Limb (tissue), 2 donors: ENCODE measurements around the gene PADI4.

Experiments
- DNase-seq, 2 donors: peaks; one replicate each; pipeline ENCODE4 v3.0.0-alpha.2; 2016; ENCODE audit errors: extremely low spot score in 2 of 2

The PADI4 gene

GRCh38 chr1:17347769-17348592 is 40.0 kb downstream of the PADI4 start:
- no peak for DNase-seq

- DNase-seq: no peak
These were observed 40.7 kb downstream of the PADI4 start for GRCh38 chr1:17348593-17349234.

DNA sequence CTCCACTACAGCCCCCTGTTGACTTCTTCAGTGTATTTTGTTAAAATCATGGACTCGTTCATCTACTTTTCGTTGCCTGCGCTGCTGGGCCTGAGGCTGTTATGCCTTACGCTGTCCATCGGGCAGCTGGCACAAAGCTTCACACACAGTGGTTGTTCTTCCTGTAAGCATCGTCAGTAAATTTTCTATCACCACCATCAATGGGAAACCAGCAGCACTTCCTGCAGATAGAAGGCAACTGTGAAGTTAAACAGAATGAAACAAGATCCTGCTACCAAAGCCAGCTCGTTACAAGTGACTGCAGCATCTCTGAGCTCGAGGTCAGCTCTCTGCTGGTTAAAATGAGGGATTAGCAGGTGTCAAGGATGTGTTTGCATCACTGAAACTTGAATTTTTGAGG is 42.1 kb downstream of the PADI4 start:
- no peak for DNase-seq

DNA sequence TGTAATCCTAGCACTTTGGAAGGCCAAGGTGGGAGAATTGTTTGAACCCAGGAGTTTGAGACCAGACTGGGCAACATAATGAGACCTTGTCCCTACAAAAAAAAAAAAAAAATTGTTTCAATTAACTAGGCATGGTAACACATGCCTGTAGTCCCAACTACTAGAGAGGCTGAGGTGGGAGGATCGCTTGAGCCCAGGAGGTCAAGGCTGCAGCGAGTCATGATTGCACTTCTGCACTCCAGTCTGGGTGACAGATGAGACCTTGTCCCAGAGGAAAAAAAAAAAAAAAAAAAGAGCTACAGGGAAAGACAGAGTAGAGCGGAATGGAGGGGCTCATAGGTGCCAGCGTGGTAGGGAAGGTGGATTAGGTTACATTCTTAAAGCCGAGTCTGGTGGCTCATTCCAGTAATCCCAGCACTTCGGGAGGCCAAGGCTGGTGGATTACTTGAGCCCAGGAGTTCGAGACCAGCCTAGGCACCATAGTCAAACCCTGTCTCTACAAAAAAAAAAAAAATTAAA is 43.0 kb downstream of the PADI4 start:
- no peak for DNase-seq

DNA sequence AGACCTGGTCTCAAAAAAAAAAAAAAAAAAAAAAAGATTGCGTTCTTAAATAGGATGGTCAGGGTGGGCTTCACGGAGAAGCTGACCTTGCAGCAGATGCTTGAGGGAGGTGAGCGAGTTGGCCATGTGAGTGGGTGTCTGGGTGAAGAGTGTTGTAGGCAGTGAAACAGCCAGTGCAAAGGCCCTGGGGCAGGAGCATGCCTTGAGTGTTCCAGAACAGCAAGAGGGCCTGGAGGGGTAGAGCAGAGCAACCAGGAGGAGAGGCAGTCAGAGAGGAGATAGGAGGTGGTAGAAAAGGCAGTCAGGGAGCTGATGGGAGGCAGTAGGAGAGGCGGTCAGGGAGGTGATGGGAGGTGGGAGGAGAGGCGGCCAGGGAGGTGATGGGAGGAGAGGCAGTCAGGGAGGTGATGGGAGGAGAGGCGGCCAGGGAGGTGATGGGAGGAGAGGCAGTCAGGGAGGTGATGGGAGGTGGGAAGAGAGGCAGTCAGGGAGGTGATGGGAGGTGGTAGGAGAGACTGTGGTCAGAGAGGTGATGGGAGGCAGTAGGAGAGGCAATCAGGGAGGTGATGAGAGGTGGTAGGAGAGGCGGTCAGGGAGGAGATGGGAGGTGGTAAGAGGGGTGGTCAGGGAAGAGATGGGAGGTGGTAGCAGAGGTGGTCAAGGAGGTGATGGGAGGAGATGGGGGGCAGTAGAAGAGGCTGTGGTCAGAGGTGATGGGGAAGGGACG is 43.8 kb downstream of the PADI4 start:
- DNase-seq: no peak

GRCh38 chr1:17352419-17352909 is 44.5 kb downstream of the PADI4 start:
- no peak for DNase-seq

DNA sequence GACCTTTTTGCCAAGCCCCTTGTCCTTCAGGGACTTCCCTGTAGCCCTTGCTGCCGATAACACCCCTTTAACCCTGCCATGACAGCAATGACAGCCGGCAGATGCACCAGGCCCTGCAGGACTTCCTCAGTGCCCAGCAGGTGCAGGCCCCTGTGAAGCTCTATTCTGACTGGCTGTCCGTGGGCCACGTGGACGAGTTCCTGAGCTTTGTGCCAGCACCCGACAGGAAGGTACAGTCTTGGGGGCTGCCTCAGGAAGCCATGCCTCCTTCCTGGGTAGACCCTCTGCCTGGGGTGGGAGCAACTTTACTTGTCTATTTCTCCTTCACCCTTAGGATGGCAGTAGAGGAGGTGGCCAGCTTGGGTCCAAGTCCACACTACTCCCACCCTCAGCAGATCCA is 47.9 kb downstream of the PADI4 start:
- DNase-seq: no peak

DNA sequence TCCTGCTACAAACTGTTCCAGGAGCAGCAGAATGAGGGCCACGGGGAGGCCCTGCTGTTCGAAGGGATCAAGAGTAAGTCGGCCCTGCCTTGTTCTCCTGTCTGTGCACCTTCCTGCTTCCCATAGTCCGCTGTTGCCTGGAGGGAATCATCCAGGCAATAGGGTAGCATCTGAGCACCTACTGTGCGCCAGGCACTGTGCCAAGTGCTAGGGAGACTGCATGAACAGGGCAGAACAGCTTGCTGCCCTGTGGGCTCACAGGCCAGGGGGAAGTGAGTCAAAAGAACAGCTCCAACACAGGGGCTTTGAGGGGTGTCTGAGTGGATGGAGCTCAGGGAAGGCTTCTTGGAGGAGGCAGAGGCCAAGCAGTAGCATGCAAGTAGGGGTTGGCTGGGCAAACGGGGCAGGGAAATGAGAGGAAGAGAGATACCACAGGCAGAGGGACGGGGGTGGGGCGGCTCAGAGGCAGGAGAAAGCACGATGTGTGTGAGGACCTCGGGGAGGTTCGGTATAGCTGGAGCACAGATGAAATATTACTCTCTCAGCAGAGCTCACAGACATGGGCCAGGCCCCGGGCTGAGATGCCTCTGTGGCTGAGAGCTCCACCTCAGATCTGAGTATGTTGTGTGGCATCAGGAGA is 48.5 kb downstream of the PADI4 start:
- DNase-seq: no peak

GRCh38 chr1:17358557-17358956 is 50.6 kb downstream of the PADI4 start:
- DNase-seq: no peak

GRCh38 chr1:17359031-17359430 is 51.0 kb downstream of the PADI4 start:
- no peak for DNase-seq

DNA sequence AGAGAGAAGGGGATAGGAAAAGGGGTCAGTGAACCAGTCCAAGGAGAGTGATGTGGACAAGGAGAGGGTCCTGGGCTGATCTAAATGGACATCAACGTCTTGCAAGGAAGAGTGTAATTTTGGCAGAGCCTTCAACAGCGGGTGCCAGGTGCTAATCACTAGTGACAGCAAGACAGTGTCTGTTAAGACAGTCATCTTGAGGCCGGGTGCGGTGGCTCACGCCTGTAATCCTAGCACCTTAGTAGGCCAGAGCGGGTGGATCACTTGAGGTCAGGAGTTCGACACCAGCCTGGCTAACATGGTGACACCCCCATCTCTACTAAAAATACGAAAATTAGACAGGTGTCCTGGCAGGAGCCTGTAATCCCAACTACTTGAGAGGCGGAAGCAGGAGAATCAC is 51.8 kb downstream of the PADI4 start:
- no peak for DNase-seq

DNA sequence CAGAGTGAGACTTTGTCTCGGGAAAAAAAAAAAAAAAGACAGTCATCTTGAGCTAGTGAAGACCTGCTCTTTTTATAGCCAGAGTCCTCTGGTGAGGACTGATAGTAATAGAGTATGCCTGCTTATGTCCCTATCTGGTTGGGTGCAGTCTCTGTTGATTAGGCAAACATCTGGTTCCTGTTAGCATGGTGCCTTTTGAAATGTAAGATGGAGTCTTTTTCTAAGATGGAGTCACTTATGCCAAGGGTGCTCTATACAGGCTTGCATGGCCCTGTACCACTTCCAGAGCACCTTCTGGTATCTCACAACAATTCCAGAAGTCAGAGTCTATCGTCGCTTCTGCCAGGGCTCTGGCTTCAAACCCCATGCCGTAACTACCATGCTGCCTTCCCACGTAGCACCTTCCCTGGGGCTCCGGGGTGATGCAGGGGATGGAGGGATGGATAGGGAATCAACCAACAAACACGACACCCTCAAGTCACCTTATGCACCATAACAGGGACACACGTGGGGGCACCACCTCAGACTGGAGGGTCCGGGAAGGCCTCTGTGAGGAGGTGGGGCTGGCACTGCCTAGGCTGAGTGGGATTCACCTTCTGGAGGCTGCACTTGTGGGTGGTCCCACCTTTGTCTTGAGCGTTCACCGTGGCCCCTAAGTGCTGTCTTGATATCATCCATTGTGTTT is 52.4 kb downstream of the PADI4 start:
- DNase-seq: no peak

- DNase-seq: no peak
These were observed 53.7 kb downstream of the PADI4 start for GRCh38 chr1:17361687-17362086.

DNA sequence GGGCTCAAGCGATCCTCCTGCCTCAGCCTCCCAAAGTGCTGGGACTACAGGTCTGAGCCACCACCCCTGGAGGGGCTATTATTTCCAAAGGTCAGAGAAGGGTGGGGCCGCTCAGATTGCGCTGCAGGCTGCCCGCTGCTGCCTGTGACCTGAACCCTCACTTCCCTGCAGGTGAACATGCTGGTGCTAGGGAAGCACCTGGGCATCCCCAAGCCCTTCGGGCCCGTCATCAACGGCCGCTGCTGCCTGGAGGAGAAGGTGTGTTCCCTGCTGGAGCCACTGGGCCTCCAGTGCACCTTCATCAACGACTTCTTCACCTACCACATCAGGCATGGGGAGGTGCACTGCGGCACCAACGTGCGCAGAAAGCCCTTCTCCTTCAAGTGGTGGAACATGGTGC is 55.4 kb downstream of the PADI4 start:
- no peak for DNase-seq

- no peak for DNase-seq
These were observed 55.8 kb downstream of the PADI4 start for GRCh38 chr1:17363771-17364170.

DNA sequence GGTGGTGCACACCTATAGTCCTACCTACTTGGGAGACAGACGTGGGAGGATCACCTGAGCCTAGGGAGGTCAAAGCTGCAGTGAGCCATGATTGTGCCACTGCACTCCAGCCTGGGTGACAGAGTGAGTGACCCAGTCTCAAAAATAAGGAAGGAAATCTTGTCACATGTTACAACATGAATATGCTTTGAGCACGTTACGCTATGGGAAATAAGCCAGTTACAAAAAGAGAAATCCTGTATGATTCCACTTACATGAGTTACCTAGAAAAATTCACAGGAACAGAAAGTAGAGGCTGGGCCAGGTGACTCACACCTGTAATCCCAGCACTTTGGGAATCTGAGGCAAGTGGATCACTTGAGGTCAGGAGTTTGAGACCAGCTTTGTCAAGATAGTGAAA is 57.3 kb downstream of the PADI4 start:
- DNase-seq: no peak

- DNase-seq: no peak
These were observed 61.5 kb downstream of the PADI4 start for GRCh38 chr1:17369466-17369865.

GRCh38 chr1:17370618-17371017 is 62.6 kb downstream of the PADI4 start:
- DNase-seq: no peak

- no peak for DNase-seq
These were observed 63.9 kb downstream of the PADI4 start, which contains the start of gene PADI6 for GRCh38 chr1:17371896-17372295. Gene PADI6, plus strand, starts transcription at chr1:17372196. Its CDS starts 50 bp downstream, at chr1:17372246.

- no peak for DNase-seq
These were observed 65.0 kb downstream of the PADI4 start for GRCh38 chr1:17372955-17373354.

GRCh38 chr1:17375651-17376050 is 67.7 kb downstream of the PADI4 start:
- DNase-seq: no peak
